HG03135 (cell line): ENCODE results near the gene UPK2.
A peak's percentile ranks its signal among the peaks of the same experiment; 100 is the strongest.

Experiments used
- ATAC-seq: cut with Tn5 transposase; IDR thresholded peaks from one replicate; pipeline ENCODE4 v1.9.1; 2021; ENCODE audit warnings: mild to moderate bottlenecking, moderate library complexity; ENCODE audit not compliant: unreplicated experiment

The UPK2 gene

GRCh38 chr11:118956094-118956846 is at the start of gene UPK2:
TSS of gene UPK2 (plus strand) at chr11:118956298. CDS start at chr11:118956351, 53 bp downstream.
- ATAC-seq: no peak

GRCh38 chr11:118907051-118908042 is 48.8 kb upstream of the UPK2 start:
- peak; percentile 63 for ATAC-seq

- no peak for ATAC-seq
These were observed 47.8 kb upstream of the UPK2 start for GRCh38 chr11:118908264-118908663.

GRCh38 chr11:118908901-118909618 is 47.0 kb upstream of the UPK2 start:
- no peak for ATAC-seq

GRCh38 chr11:118909619-118910308 is 46.3 kb upstream of the UPK2 start:
- ATAC-seq: no peak

- no peak for ATAC-seq
These were observed 45.6 kb upstream of the UPK2 start for GRCh38 chr11:118910309-118911112.

GRCh38 chr11:118911113-118911879 is 44.8 kb upstream of the UPK2 start:
- ATAC-seq: no peak

GRCh38 chr11:118911880-118912741 is 44.0 kb upstream of the UPK2 start:
- ATAC-seq: no peak

- ATAC-seq: no peak
These were observed 43.2 kb upstream of the UPK2 start for GRCh38 chr11:118912742-118913410.

GRCh38 chr11:118913411-118914125 is 42.5 kb upstream of the UPK2 start:
- ATAC-seq: no peak

- ATAC-seq: no peak
These were observed 41.8 kb upstream of the UPK2 start for GRCh38 chr11:118914178-118914918.

GRCh38 chr11:118914987-118915386 is 41.1 kb upstream of the UPK2 start:
- ATAC-seq: no peak

GRCh38 chr11:118915396-118915795 is 40.7 kb upstream of the UPK2 start:
- no peak for ATAC-seq

GRCh38 chr11:118915941-118916841 is 39.9 kb upstream of the UPK2 start:
- ATAC-seq: no peak

- no peak for ATAC-seq
These were observed 39.2 kb upstream of the UPK2 start for GRCh38 chr11:118916842-118917388.
